Uterus (tissue), 2 donors: ENCODE data around the gene MSMB.

Source experiments
- POLR2A ChIP-seq, 2 donors: fragments of 450-650 bp; IDR thresholded peaks; one replicate each; pipeline ENCODE4 v1.6.1; 2016; ENCODE audit warnings: antibody characterized with exemption in 2 of 2, mild to moderate bottlenecking in 1 of 2, moderate library complexity in 1 of 2
- TF ChIP-seq, protein P1 (sequence below), 4 experiments: fragments of 200-600 bp in 2 of 4; fragments of 450-650 bp in 2 of 4; sonication (generic) in 2 of 4; IDR thresholded peaks; one replicate each; pipeline ENCODE4 v1.5.1; 2016 to 2019; ENCODE audit warnings: antibody characterized with exemption in 4 of 4, mild to moderate bottlenecking in 2 of 4, moderate library complexity in 1 of 4

DNA sequence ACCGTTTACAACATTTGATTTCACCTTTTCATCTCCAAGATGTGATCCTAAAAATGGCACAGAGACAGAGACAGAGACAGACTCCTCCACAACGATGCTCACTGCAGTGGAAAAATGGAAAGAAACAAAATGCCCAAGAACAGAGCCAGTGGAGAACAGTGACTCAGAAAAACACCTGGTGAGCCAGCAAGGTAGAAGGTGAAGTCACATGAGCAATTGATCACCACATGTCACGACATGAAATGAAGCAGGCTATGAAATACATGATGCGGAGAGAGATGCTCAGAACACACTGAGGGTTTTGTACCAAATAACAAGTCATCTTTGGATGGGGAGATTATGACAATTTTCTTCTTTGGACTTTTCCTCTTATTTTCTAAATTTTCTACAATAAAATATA lies 3.5 kb downstream of the MSMB start:
- TF ChIP-seq POLR2A (IDR thresholded peaks at IDR 0.05) = no peak
- TF ChIP-seq, protein P1, sequence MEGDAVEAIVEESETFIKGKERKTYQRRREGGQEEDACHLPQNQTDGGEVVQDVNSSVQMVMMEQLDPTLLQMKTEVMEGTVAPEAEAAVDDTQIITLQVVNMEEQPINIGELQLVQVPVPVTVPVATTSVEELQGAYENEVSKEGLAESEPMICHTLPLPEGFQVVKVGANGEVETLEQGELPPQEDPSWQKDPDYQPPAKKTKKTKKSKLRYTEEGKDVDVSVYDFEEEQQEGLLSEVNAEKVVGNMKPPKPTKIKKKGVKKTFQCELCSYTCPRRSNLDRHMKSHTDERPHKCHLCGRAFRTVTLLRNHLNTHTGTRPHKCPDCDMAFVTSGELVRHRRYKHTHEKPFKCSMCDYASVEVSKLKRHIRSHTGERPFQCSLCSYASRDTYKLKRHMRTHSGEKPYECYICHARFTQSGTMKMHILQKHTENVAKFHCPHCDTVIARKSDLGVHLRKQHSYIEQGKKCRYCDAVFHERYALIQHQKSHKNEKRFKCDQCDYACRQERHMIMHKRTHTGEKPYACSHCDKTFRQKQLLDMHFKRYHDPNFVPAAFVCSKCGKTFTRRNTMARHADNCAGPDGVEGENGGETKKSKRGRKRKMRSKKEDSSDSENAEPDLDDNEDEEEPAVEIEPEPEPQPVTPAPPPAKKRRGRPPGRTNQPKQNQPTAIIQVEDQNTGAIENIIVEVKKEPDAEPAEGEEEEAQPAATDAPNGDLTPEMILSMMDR (IDR thresholded peaks at IDR 0.05) = no peak
